Stimulated activated naive CD8-positive, alpha-beta T cell treated with anti-CD3 and anti-CD28 coated beads, Interleukin-15, Interleukin-2, amounts not matched to agents 100 ng/mL and 50 ng/mL, for 24 hours (primary cell): ENCODE measurements around the gene RPS26.
A peak's percentile ranks its signal among the peaks of the same experiment; 100 is the strongest.
"Not testable (repeated sequence)": the region's sequence is repeated elsewhere in the genome, so short reads cannot be mapped to it uniquely, and the experiment has no call there.

Source experiments
- H3K27ac Mint-ChIP-seq: one replicate; pipeline ENCODE4 v1.8.0; 2021; ENCODE audit warnings: mild to moderate bottlenecking, mixed read lengths
- H3K27me3 Mint-ChIP-seq: one replicate; pipeline ENCODE4 v1.8.0; 2021; ENCODE audit warnings: mixed read lengths
- H3K36me3 Mint-ChIP-seq: one replicate; pipeline ENCODE4 v1.8.0; 2021; ENCODE audit warnings: low read depth, mixed read lengths
- H3K4me1 Mint-ChIP-seq: one replicate; pipeline ENCODE4 v1.8.0; 2021; ENCODE audit warnings: low read depth, mixed read lengths
- H3K4me3 Mint-ChIP-seq: one replicate; pipeline ENCODE4 v1.8.0; 2021; ENCODE audit warnings: mild to moderate bottlenecking, mixed read lengths
- H3K9me3 Mint-ChIP-seq: one replicate; pipeline ENCODE4 v1.8.0; 2021; ENCODE audit warnings: mixed read lengths

RPS26 gene

GRCh38 chr12:56038022-56038655 is 3.6 kb upstream of the RPS26 start:
- peaks cover 89% of the 10 kb centered on the region for H3K4me1 Mint-ChIP-seq

GRCh38 chr12:56040151-56040550 is 1.6 kb upstream of the RPS26 start:
- Mint-ChIP-seq H3K36me3 (peaks cover 51% of the 10 kb centered on the region), H3K4me3 (peak overlapping the region; percentile 98), H3K27ac (peak overlapping the region; percentile 98), H3K4me1 (peaks cover 88% of the 10 kb centered on the region), H3K9me3 (no peaks in the 10 kb centered on the region), H3K27me3 (no peaks in the 10 kb centered on the region)

More at GRCh38 chr12:56038022-56038655, 3.6 kb upstream of the RPS26 start:
- H3K9me3 Mint-ChIP-seq = no peaks in the 10 kb centered on the region
- H3K4me3 Mint-ChIP-seq = peak overlapping the region; percentile 17
- no peaks in the 10 kb centered on the region for H3K27me3 Mint-ChIP-seq
- peaks cover 45% of the 10 kb centered on the region for H3K36me3 Mint-ChIP-seq
- peak overlapping the region; percentile 50 for H3K27ac Mint-ChIP-seq

- Mint-ChIP-seq H3K4me3 (peak overlapping the region; percentile 98), H3K27ac (peak overlapping the region; percentile 98), H3K27me3 (no peaks in the 10 kb centered on the region), H3K36me3 (peaks cover 47% of the 10 kb centered on the region), H3K9me3 (no peaks in the 10 kb centered on the region), H3K4me1 (peaks cover 79% of the 10 kb centered on the region)
Observed at GRCh38 chr12:56040963-56041551, 661 bp upstream of the RPS26 start.

GRCh38 chr12:56042430-56042813 is 704 bp downstream of the RPS26 start:
- peaks cover 44% of the 10 kb centered on the region for H3K36me3 Mint-ChIP-seq
- not testable (repeated sequence) for H3K9me3 Mint-ChIP-seq, H3K27me3 Mint-ChIP-seq
- peak overlapping the region; percentile 98 for H3K4me3 Mint-ChIP-seq
- peak overlapping the region; percentile 98 for H3K27ac Mint-ChIP-seq
- peaks cover 81% of the 10 kb centered on the region for H3K4me1 Mint-ChIP-seq

- H3K27ac Mint-ChIP-seq = peak overlapping the region; percentile 98
- H3K9me3 Mint-ChIP-seq = no peaks in the 10 kb centered on the region
- no peaks in the 10 kb centered on the region for H3K27me3 Mint-ChIP-seq
- H3K4me1 Mint-ChIP-seq = peaks cover 77% of the 10 kb centered on the region
- H3K36me3 Mint-ChIP-seq = peaks cover 44% of the 10 kb centered on the region
- H3K4me3 Mint-ChIP-seq = peak overlapping the region; percentile 98
Observed at GRCh38 chr12:56042843-56043242, 1.1 kb downstream of the RPS26 start.

GRCh38 chr12:56046027-56046780 is 4.5 kb downstream of the RPS26 start:
- Mint-ChIP-seq H3K36me3 (peaks cover 40% of the 10 kb centered on the region), H3K9me3 (no peaks in the 10 kb centered on the region), H3K4me3 (no peak overlapping the region), H3K27me3 (no peaks in the 10 kb centered on the region), H3K4me1 (peaks cover 45% of the 10 kb centered on the region), H3K27ac (peak overlapping the region; percentile 56)

GRCh38 chr12:56053407-56053893 is 11.7 kb downstream of the RPS26 start:
- Mint-ChIP-seq H3K4me1 (peaks cover 4% of the 10 kb centered on the region), H3K4me3 (no peak overlapping the region)

GRCh38 chr12:56059964-56060363 is 18.2 kb downstream of the RPS26 start:
- not testable (repeated sequence) for H3K27me3 Mint-ChIP-seq, H3K27ac Mint-ChIP-seq, H3K4me1 Mint-ChIP-seq

More at GRCh38 chr12:56053407-56053893, 11.7 kb downstream of the RPS26 start:
- Mint-ChIP-seq H3K9me3 (no peaks in the 10 kb centered on the region), H3K27ac (no peak overlapping the region), H3K36me3 (no peaks in the 10 kb centered on the region), H3K27me3 (no peaks in the 10 kb centered on the region)

GRCh38 chr12:56061982-56062381 is 20.3 kb downstream of the RPS26 start:
- Mint-ChIP-seq H3K9me3 (no peaks in the 10 kb centered on the region), H3K4me3 (no peak overlapping the region), H3K27me3 (no peaks in the 10 kb centered on the region), H3K36me3 (no peaks in the 10 kb centered on the region), H3K4me1 (peaks cover 3% of the 10 kb centered on the region), H3K27ac (no peak overlapping the region)

More at GRCh38 chr12:56059964-56060363, 18.2 kb downstream of the RPS26 start:
- not testable (repeated sequence) for H3K4me3 Mint-ChIP-seq, H3K36me3 Mint-ChIP-seq, H3K9me3 Mint-ChIP-seq

- H3K27ac Mint-ChIP-seq = no peak overlapping the region
- H3K9me3 Mint-ChIP-seq = no peaks in the 10 kb centered on the region
- no peak overlapping the region for H3K4me3 Mint-ChIP-seq
- H3K27me3 Mint-ChIP-seq = no peaks in the 10 kb centered on the region
- no peaks in the 10 kb centered on the region for H3K36me3 Mint-ChIP-seq
- H3K4me1 Mint-ChIP-seq = peaks cover 5% of the 10 kb centered on the region
Observed at GRCh38 chr12:56062996-56063395, 21.3 kb downstream of the RPS26 start.

GRCh38 chr12:56071648-56072047 is 29.9 kb downstream of the RPS26 start:
- Mint-ChIP-seq H3K4me1 (peaks cover 5% of the 10 kb centered on the region), H3K36me3 (no peaks in the 10 kb centered on the region), H3K4me3 (no peak overlapping the region), H3K27ac (no peak overlapping the region), H3K9me3 (no peaks in the 10 kb centered on the region), H3K27me3 (no peaks in the 10 kb centered on the region)

- no peaks in the 10 kb centered on the region for H3K9me3 Mint-ChIP-seq
- peaks cover under 1% of the 10 kb centered on the region for H3K4me1 Mint-ChIP-seq
- H3K4me3 Mint-ChIP-seq = no peak overlapping the region
- H3K27me3 Mint-ChIP-seq = no peaks in the 10 kb centered on the region
- no peaks in the 10 kb centered on the region for H3K36me3 Mint-ChIP-seq
- no peak overlapping the region for H3K27ac Mint-ChIP-seq
Observed at GRCh38 chr12:56074396-56074795, 32.7 kb downstream of the RPS26 start.

GRCh38 chr12:56077966-56078365 is 36.2 kb downstream of the RPS26 start:
- H3K27ac Mint-ChIP-seq, H3K27me3 Mint-ChIP-seq, H3K9me3 Mint-ChIP-seq, H3K36me3 Mint-ChIP-seq, H3K4me3 Mint-ChIP-seq: not testable (repeated sequence)
- H3K4me1 Mint-ChIP-seq = peaks cover 14% of the 10 kb centered on the region

GRCh38 chr12:56078427-56078826 is 36.7 kb downstream of the RPS26 start:
- H3K4me3 Mint-ChIP-seq = peak overlapping the region; percentile 45
- peaks cover 4% of the 10 kb centered on the region for H3K27me3 Mint-ChIP-seq
- H3K4me1 Mint-ChIP-seq = peaks cover 14% of the 10 kb centered on the region
- H3K36me3 Mint-ChIP-seq = no peaks in the 10 kb centered on the region
- no peak overlapping the region for H3K27ac Mint-ChIP-seq
- H3K9me3 Mint-ChIP-seq = no peaks in the 10 kb centered on the region
